ENCODE measurements around the gene SEPSECS. TPM values are rescaled to one million over a fixed set of nuclear protein-coding genes. Genes with fewer than 3 reads are reported as not detected.

Gene SEPSECS
- polyA plus RNA-seq, 1 donor from 2014 or later, result 6.5 TPM

GRCh38 chr4:25161593-25161950 is 1.3 kb upstream of the SEPSECS start:
- H4K20me1 ChIP-seq (ENCODE audit: insufficient read depth), result no peaks in the 10 kb centered on the region
- TF ChIP-seq CTCF (IDR thresholded peaks at IDR 0.05; ENCODE audit: poor library complexity, severe bottlenecking), result no peak
- TF ChIP-seq POLR2AphosphoS5 (IDR thresholded peaks at IDR 0.05), result no peak
- no peak for TF ChIP-seq EP300 (conservative IDR thresholded peaks at IDR 0.05; ENCODE audit: poor library complexity, severe bottlenecking)
- no peak for TF ChIP-seq EZH2 (IDR thresholded peaks at IDR 0.05; ENCODE audit: borderline replicate concordance, insufficient read depth, low read length, poor library complexity, severe bottlenecking)
- no peak for TF ChIP-seq TAF1 (IDR thresholded peaks at IDR 0.05; ENCODE audit: low read depth)
- TF ChIP-seq SMC3 (conservative IDR thresholded peaks at IDR 0.05; ENCODE audit: poor library complexity), result no peak
- TF ChIP-seq RAD21 (conservative IDR thresholded peaks at IDR 0.05), result no peak
- no peak for TF ChIP-seq MXI1 (conservative IDR thresholded peaks at IDR 0.05; ENCODE audit: poor library complexity, severe bottlenecking)
- H3K79me2 ChIP-seq (replicated peaks; ENCODE audit: insufficient read depth, low read length), result no peaks in the 10 kb centered on the region
- no peaks in the 10 kb centered on the region for H3K9me2 ChIP-seq (ENCODE audit: insufficient read depth, low read length)
- no peaks in the 10 kb centered on the region for H3K36me3 ChIP-seq (ENCODE audit: insufficient read depth, low read length)
- no peaks in the 10 kb centered on the region for H3K27me3 ChIP-seq (ENCODE audit: insufficient read depth, low read depth, low read length)
- H3K9me3 ChIP-seq (ENCODE audit: low read length), result no peaks in the 10 kb centered on the region
- H2AFZ ChIP-seq (ENCODE audit: low read depth, low read length), result no peak overlapping the region
- no peak overlapping the region for H3K4me2 ChIP-seq (ENCODE audit: low read length)
- no peak overlapping the region for H3K27ac ChIP-seq (ENCODE audit: low read length)
- H3K9ac ChIP-seq (ENCODE audit: low read length), result no peak overlapping the region
- no peaks in the 10 kb centered on the region for H3F3A ChIP-seq (ENCODE audit: insufficient read depth, low read length, poor library complexity, severe bottlenecking)
- H3K4me3 ChIP-seq (ENCODE audit: low read length), result no peak overlapping the region

- H3K79me2 ChIP-seq (replicated peaks; ENCODE audit: insufficient read depth, low read length), result no peaks in the 10 kb centered on the region
- TF ChIP-seq POLR2AphosphoS5 (IDR thresholded peaks at IDR 0.05) (no peak), REST (IDR thresholded peaks at IDR 0.05; ENCODE audit: borderline replicate concordance) (no peak), EZH2 (IDR thresholded peaks at IDR 0.05; ENCODE audit: borderline replicate concordance, insufficient read depth, low read length, poor library complexity, severe bottlenecking) (no peak), MXI1 (conservative IDR thresholded peaks at IDR 0.05; ENCODE audit: poor library complexity, severe bottlenecking) (peak; percentile 7)
- no peaks in the 10 kb centered on the region for H3K36me3 ChIP-seq (ENCODE audit: insufficient read depth, low read length)
- no peaks in the 10 kb centered on the region for H3K27me3 ChIP-seq (ENCODE audit: insufficient read depth, low read depth, low read length)
- H2AFZ ChIP-seq (ENCODE audit: low read depth, low read length), result peak overlapping the region; percentile 96
- H3K9me3 ChIP-seq (ENCODE audit: low read length), result no peaks in the 10 kb centered on the region
- peak overlapping the region; percentile 89 for H3K4me3 ChIP-seq (ENCODE audit: low read length)
- peak overlapping the region; percentile 96 for H3K4me2 ChIP-seq (ENCODE audit: low read length)
- no peaks in the 10 kb centered on the region for H4K20me1 ChIP-seq (ENCODE audit: insufficient read depth)
- H3K9me2 ChIP-seq (ENCODE audit: insufficient read depth, low read length), result no peaks in the 10 kb centered on the region
- H3K27ac ChIP-seq (ENCODE audit: low read length), result no peak overlapping the region
- H3F3A ChIP-seq (ENCODE audit: insufficient read depth, low read length, poor library complexity, severe bottlenecking), result no peaks in the 10 kb centered on the region
- H3K9ac ChIP-seq (ENCODE audit: low read length), result peak overlapping the region; percentile 75
Observed at GRCh38 chr4:25160714-25161592, 704 bp upstream of the SEPSECS start.
